Sigmoid colon (tissue), 7 donors: ENCODE measurements around the gene SLC16A6. TPM values are rescaled to one million over a fixed set of nuclear protein-coding genes. Genes with fewer than 3 reads are reported as not detected.
A peak's percentile ranks its signal among the peaks of the same experiment; 100 is the strongest.
"Not testable (repeated sequence)": the region's sequence is repeated elsewhere in the genome, so short reads cannot be mapped to it uniquely, and the experiment has no call there.

Experiments
- DNase-seq: peaks from one replicate; pipeline ENCODE4 v3.0.0-alpha.2; 2019
- H3K27ac ChIP-seq, 4 donors: fragments of 200-600 bp; sonication (generic); one replicate each; pipeline ENCODE4 v1.5.1; 2016 to 2019; ENCODE audit warnings: mild to moderate bottlenecking in 1 of 4
- H3K27me3 ChIP-seq, 3 donors: fragments of 200-600 bp; sonication (generic); one replicate each; pipeline ENCODE4 v1.5.1; 2019; ENCODE audit warnings: mild to moderate bottlenecking in 1 of 3
- H3K36me3 ChIP-seq, 4 donors: fragments of 200-600 bp; sonication (generic); one replicate each; pipeline ENCODE4 v1.5.1; 2016 to 2019
- H3K4me1 ChIP-seq, 4 donors: fragments of 200-600 bp; sonication (generic); one replicate each; pipeline ENCODE4 v1.5.1; 2017 to 2019
- H3K4me3 ChIP-seq, 4 donors: fragments of 200-600 bp; sonication (generic); one replicate each; pipeline ENCODE4 v1.5.1; 2017 to 2019; ENCODE audit warnings: mild to moderate bottlenecking in 2 of 4, moderate library complexity in 1 of 4
- H3K9me3 ChIP-seq, 4 donors: fragments of 200-600 bp in 3 of 4; sonication (generic) in 3 of 4; one replicate each; pipeline versions ENCODE4 v1.5.1 to v1.6.1; 2013 to 2019
- CTCF ChIP-seq, 4 experiments: fragments of 450-650 bp in 3 of 4; fragments of 200-600 bp in 1 of 4; IDR thresholded peaks; one replicate each; pipeline ENCODE4 v1.5.1; 2016 to 2019; ENCODE audit warnings: antibody characterized with exemption in 4 of 4, mild to moderate bottlenecking in 3 of 4, moderate library complexity in 2 of 4
- EP300 ChIP-seq, 4 donors: sonication (generic); formaldehyde crosslinking; IDR thresholded peaks; one replicate each; pipeline ENCODE4 v1.6.1; 2017; ENCODE audit warnings: antibody characterized with exemption in 4 of 4
- POLR2A ChIP-seq, 2 donors: fragments of 450-650 bp; IDR thresholded peaks; one replicate each; pipeline ENCODE4 v1.6.1; 2016; ENCODE audit warnings: antibody characterized with exemption in 2 of 2, mild to moderate bottlenecking in 2 of 2, moderate library complexity in 2 of 2
- POLR2AphosphoS5 ChIP-seq, 4 donors: sonication (generic); formaldehyde crosslinking; IDR thresholded peaks; one replicate each; pipeline ENCODE4 v1.6.1; 2017; ENCODE audit warnings: antibody characterized with exemption in 4 of 4
- WGBS, 2 donors: extraction: QIAGEN DNeasy Blood & Tissue Kit; methylation state at CpG; one replicate each; pipeline ENCODE4 v1.1.7; 2013; 5-methylcytosine and 5-hydroxymethylcytosine counted together
- intact Hi-C: fragments of 100-400 bp; cut with DNase I; formaldehyde crosslinking; loops from one replicate; pipeline ENCODE4 v1.15.1; 2023
- polyA plus RNA-seq, 3 donors: library from polyadenylated mRNA; stranded (reverse); fragments of 200-250 nt; gene quantifications; one replicate each; pipeline ENCODE4 v1.2.3, GENCODE V29; 2013
- total RNA-seq, 4 donors: library from RNA; depleted of rRNA; stranded (reverse); fragments of >200 nt; gene quantifications; one replicate each; pipeline ENCODE4 v1.1.0, GENCODE V29; 2016
- donor health status: healthy with polysubstance abuse.
- donor health status: Bipolar disorder and iron deficiency.
- donor health status: healthy.

Gene SLC16A6
- under 1 TPM in 1 of 4 donors, not detected in 3; 0.14 TPM for total RNA-seq
- 1 to 10 TPM in 1 of 3 donors, under 1 TPM in 1, not detected in 1; 0.67 to 2.1 TPM for polyA plus RNA-seq

DNA sequence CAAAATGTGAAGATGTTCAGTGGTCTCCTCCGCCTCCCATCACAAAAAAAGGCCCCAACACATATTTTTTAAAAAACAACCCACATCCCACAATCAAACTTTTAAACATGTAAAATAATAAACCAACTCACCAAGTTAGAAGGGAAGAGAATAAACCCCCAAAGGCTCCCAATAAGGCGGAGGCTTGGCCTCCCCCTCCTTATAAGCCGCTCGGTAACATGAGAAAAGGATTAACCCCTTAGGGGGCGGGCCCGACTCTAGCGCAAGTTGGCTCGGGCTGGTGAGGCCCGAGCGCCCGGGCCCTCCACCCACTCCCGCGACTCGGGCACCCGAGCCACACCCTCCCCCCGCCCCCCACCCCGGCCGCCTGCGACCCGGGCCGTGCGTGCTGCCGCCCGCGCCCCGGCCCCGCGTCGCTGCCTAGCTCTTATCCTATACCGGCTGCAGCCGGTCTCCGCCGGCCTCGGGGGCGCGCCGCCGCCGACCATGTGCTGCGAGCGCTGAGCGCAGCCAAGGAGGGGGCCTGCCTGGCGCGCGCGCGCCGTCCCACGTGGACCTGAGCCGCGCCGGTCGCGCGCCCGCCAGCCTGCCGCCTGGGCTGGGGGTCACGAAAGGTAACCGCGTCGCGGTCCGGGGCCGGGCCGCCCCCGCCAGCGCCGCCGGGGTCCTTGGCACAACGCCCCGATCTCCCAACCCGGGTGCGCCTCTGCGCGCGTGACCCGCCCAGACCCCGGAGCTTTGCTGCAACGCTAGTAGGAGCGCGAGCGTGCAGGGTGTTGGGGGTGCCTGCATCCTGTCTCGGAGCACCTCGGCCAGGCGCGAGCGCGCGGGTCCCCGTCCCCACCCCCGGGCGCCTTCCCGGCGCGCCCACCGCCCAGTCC lies at the start of gene SLC16A6, which contains the start of gene ARSG:
TSS of gene SLC16A6 (minus strand) at position 173 of the 881 bp plus-strand sequence. CDS start 12,807 bp downstream, outside the sequence.
TSS of gene ARSG (plus strand) at position 541 of the 881 bp plus-strand sequence. CDS start 15,999 bp downstream, outside the sequence.
- DNase-seq: no peak
- peaks cover 0 to 27% (median 23%) of the 10 kb centered on the region in 4 donors for H3K4me1 ChIP-seq
- no peak for TF ChIP-seq CTCF (IDR thresholded peaks at IDR 0.05)
- TF ChIP-seq EP300 (IDR thresholded peaks at IDR 0.05): no peak
- no peak for TF ChIP-seq POLR2AphosphoS5 (IDR thresholded peaks at IDR 0.05)
- no peak for TF ChIP-seq POLR2A (IDR thresholded peaks at IDR 0.05)
- peaks cover 12 to 67% (median 57%) of the 10 kb centered on the region in 3 donors for H3K27me3 ChIP-seq
- H3K4me3 ChIP-seq: peak within 1 kb of the TSS; percentile 22 to 63 (median 55)
- H3K27ac ChIP-seq: peak within 1 kb of the TSS; percentile 41 to 68 (median 56)
- intact Hi-C loops: no loop called here
- WGBS, 2 donors: 1% methylated on average over 96 of the region's 96 CpGs
- H3K36me3 ChIP-seq: no peaks in the 10 kb centered on the region
- H3K9me3 ChIP-seq: no peaks in the 10 kb centered on the region

GRCh38 chr17:68334393-68334792 lies 43.5 kb upstream of the SLC16A6 start:
- no peak for TF ChIP-seq POLR2A (IDR thresholded peaks at IDR 0.05)
- intact Hi-C loops: no loop called here
- WGBS, 2 donors: 94 to 96% methylated on average over 9 of the region's 9 CpGs

DNA sequence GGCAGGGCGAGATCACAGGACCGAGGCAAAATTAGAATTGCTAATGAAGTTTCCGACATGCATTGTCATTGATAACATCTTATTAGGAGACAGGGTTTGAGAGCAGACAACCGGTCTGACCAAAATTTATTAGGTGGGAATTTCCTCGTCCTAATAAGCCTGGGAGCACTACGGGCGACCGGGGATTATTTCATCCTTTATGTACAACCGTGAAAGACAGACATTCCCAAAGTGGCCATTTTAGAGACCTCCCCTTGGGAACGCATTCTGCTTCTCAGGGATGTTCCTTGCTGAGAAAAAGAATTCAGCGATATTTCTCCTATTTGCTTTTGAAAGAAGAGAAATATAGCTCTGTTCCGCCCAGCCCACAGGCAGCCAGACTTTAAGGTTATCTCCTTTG lies 41.0 kb upstream of the SLC16A6 start:
- DNase-seq, H3K27ac ChIP-seq, intact Hi-C loops, H3K9me3 ChIP-seq, H3K4me1 ChIP-seq, H3K36me3 ChIP-seq, H3K4me3 ChIP-seq, H3K27me3 ChIP-seq: not testable (repeated sequence)
- 96% methylated on average over 12 of the region's 12 CpGs for WGBS, 2 donors

More at GRCh38 chr17:68334393-68334792, 43.5 kb upstream of the SLC16A6 start:
- no peak for DNase-seq
- Histone ChIP-seq H3K4me3 (no peak overlapping the region), H3K9me3 (peaks cover 0 to 6% (median 0%) of the 10 kb centered on the region in 4 donors), H3K4me1 (no peaks in the 10 kb centered on the region), H3K27ac (no peak overlapping the region), H3K27me3 (no peaks in the 10 kb centered on the region), H3K36me3 (no peaks in the 10 kb centered on the region)

DNA sequence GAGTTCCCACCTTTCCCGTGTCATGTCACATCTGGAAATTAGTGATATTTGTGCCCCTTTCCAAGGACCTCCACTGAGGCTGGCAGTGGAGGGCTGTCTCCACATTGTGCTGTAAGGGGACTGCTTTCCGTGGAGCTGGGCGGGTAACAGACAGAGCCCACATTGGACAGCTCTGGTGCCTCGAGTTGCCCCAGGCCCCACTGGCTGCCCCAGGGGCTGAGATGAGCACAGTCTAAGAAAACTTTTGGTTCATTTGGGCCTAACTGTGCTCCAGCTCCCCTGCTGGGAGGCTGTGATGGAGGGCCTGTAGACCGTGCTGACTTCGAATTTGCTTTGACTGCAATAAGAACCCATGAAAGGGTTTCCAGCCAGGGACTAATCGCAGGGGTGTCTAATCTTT lies 38.4 kb upstream of the SLC16A6 start:
- TF ChIP-seq POLR2AphosphoS5 (IDR thresholded peaks at IDR 0.05) (no peak), POLR2A (IDR thresholded peaks at IDR 0.05) (no peak), EP300 (IDR thresholded peaks at IDR 0.05) (no peak), CTCF (IDR thresholded peaks at IDR 0.05) (no peak)
- WGBS, 2 donors: 92 to 93% methylated on average over 7 of the region's 7 CpGs
- Histone ChIP-seq H3K36me3 (no peaks in the 10 kb centered on the region), H3K4me3 (no peak overlapping the region), H3K9me3 (peaks cover 0 to 6% (median 0%) of the 10 kb centered on the region in 4 donors), H3K27ac (no peak overlapping the region), H3K27me3 (no peaks in the 10 kb centered on the region), H3K4me1 (no peaks in the 10 kb centered on the region)
- intact Hi-C loops: no loop called here
- DNase-seq: no peak

DNA sequence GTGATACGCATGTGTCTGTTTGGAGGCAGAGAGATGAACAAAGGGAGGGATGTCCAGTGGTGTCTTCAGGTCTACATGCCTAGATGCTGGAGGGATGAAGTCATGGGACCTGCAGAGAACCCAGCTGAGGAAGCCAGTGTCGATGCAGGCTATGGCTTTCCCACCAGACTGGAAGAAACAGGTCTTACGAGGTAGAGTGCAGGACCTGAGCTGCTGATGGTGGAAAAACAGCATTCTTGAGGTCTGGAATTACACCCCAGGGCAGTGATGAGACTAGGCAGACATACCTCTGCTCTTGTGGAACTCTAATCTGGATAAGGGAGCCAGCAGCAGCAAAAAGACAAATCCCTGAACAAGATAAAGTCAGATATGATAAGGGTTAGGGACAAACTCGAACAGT lies 37.7 kb upstream of the SLC16A6 start:
- Histone ChIP-seq H3K27ac (no peak overlapping the region), H3K36me3 (no peaks in the 10 kb centered on the region), H3K27me3 (no peaks in the 10 kb centered on the region), H3K4me1 (no peaks in the 10 kb centered on the region), H3K9me3 (peaks cover 0 to 6% (median 0%) of the 10 kb centered on the region in 4 donors), H3K4me3 (no peak overlapping the region)
- WGBS, 2 donors: 64 to 71% methylated on average over 4 of the region's 4 CpGs
- intact Hi-C loops: no loop called here
- DNase-seq: no peak
- no peak for TF ChIP-seq POLR2AphosphoS5 (IDR thresholded peaks at IDR 0.05)
- no peak for TF ChIP-seq POLR2A (IDR thresholded peaks at IDR 0.05)
- TF ChIP-seq EP300 (IDR thresholded peaks at IDR 0.05): no peak
- no peak for TF ChIP-seq CTCF (IDR thresholded peaks at IDR 0.05)
